BJ (cell line): ENCODE measurements around the gene TTLL11. TPM values are rescaled to one million over a fixed set of nuclear protein-coding genes. Genes with fewer than 3 reads are reported as not detected.

Experiments used
- CTCF ChIA-PET: fragments of 350-600 bp; formaldehyde crosslinking; extraction: SDS; loops from one replicate; lab custom pipeline; 2021; ENCODE audit warnings: antibody characterized with exemption, inconsistent platforms; lab: Yijun Ruan, JAX
- POLR2A ChIA-PET: fragments of 300-600 bp; sonication (Branson Sonifier 250); formaldehyde crosslinking; extraction: SDS; loops from one replicate; lab custom pipeline; 2021; ENCODE audit warnings: antibody characterized with exemption; lab: Charles Lee
- DNase-seq: peaks from one replicate; pipeline ENCODE4 v3.0.0-alpha.2; 2011; ENCODE audit warnings: low read depth
- H3K27me3 ChIP-seq: 2 replicates; pipeline ENCODE4 v1.6.0; 2011; ENCODE audit warnings: low read length; ENCODE audit not compliant: control insufficient read depth, insufficient read depth
- H3K36me3 ChIP-seq: 2 replicates; pipeline ENCODE4 v1.5.1; 2011; ENCODE audit warnings: low read length; ENCODE audit not compliant: control insufficient read depth, insufficient read depth
- H3K4me3 ChIP-seq: 2 replicates; pipeline ENCODE4 v1.5.1; 2011; ENCODE audit warnings: low read depth, mild to moderate bottlenecking, control low read depth, low read length
- CTCF ChIP-seq: IDR thresholded peaks from 2 replicates; pipeline ENCODE4 v1.5.1; 2011; ENCODE audit warnings: low read depth, mild to moderate bottlenecking, control low read depth, inconsistent platforms, low read length, moderate library complexity; ENCODE audit not compliant: insufficient read depth
- polyA plus RNA-seq: library from polyadenylated mRNA; depleted of rRNA; stranded (reverse); fragments of >200 nt; gene quantifications from 2 replicates; pipeline ENCODE4 v1.2.3, GENCODE V29; 2011

TTLL11 gene
- polyA plus RNA-seq, 1 experiment = 5.6 TPM

- ChIA-PET POLR2A (no interaction called here), CTCF (no interaction called here)
- no peak for TF ChIP-seq CTCF
- H3K36me3 ChIP-seq = no peaks in the 10 kb centered on the region
- no peaks in the 10 kb centered on the region for H3K27me3 ChIP-seq
- no peak for DNase-seq
- no peak overlapping the region for H3K4me3 ChIP-seq
Measured at GRCh38 chr9:121838746-121839669, 254.1 kb downstream of the TTLL11 start.

GRCh38 chr9:121837113-121837961, 255.8 kb downstream of the TTLL11 start:
- no peak overlapping the region for H3K4me3 ChIP-seq
- CTCF ChIA-PET = no interaction called here
- POLR2A ChIA-PET = no interaction called here
- no peaks in the 10 kb centered on the region for H3K36me3 ChIP-seq
- no peak for DNase-seq
- no peaks in the 10 kb centered on the region for H3K27me3 ChIP-seq
- TF ChIP-seq CTCF = no peak

- ChIA-PET CTCF (no interaction called here), POLR2A (no interaction called here)
- Histone ChIP-seq H3K36me3 (no peaks in the 10 kb centered on the region), H3K27me3 (no peaks in the 10 kb centered on the region), H3K4me3 (no peak overlapping the region)
- DNase-seq = no peak
- no peak for TF ChIP-seq CTCF
Measured at GRCh38 chr9:121836366-121836885, 256.7 kb downstream of the TTLL11 start.

- no peak overlapping the region for H3K4me3 ChIP-seq
- no peak for DNase-seq
Measured at GRCh38 chr9:121835587-121836365, 257.3 kb downstream of the TTLL11 start.

More at GRCh38 chr9:121835587-121836365, 257.3 kb downstream of the TTLL11 start:
- CTCF ChIA-PET = no interaction called here
- POLR2A ChIA-PET = no interaction called here
- TF ChIP-seq CTCF = no peak
- H3K36me3 ChIP-seq = no peaks in the 10 kb centered on the region
- H3K27me3 ChIP-seq = no peaks in the 10 kb centered on the region
